Osteocyte (in vitro differentiated cells): ENCODE data around the gene MARF1. TPM values are rescaled to one million over a fixed set of nuclear protein-coding genes. Genes with fewer than 3 reads are reported as not detected.

ENCODE experiments used
- DNase-seq: peaks from one replicate; pipeline ENCODE4 v3.0.0; 2021; ENCODE audit warnings: mixed read lengths; ENCODE audit not compliant: unreplicated experiment; ENCODE audit errors: extremely low spot score
- H3K27ac Mint-ChIP-seq: one replicate; pipeline ENCODE4 v1.8.0; 2021; ENCODE audit warnings: mild to moderate bottlenecking, mixed read lengths; ENCODE audit not compliant: unreplicated experiment
- H3K27me3 Mint-ChIP-seq: one replicate; pipeline ENCODE4 v1.8.0; 2021; ENCODE audit warnings: mixed read lengths; ENCODE audit not compliant: unreplicated experiment
- H3K36me3 Mint-ChIP-seq: one replicate; pipeline ENCODE4 v1.8.0; 2021; ENCODE audit warnings: mixed read lengths; ENCODE audit not compliant: unreplicated experiment
- H3K4me1 Mint-ChIP-seq: one replicate; pipeline ENCODE4 v1.8.0; 2021; ENCODE audit warnings: mixed read lengths; ENCODE audit not compliant: unreplicated experiment
- H3K4me3 Mint-ChIP-seq: one replicate; pipeline ENCODE4 v1.8.0; 2021; ENCODE audit warnings: mild to moderate bottlenecking, moderate library complexity, mixed read lengths; ENCODE audit not compliant: unreplicated experiment
- H3K9me3 Mint-ChIP-seq: one replicate; pipeline ENCODE4 v1.8.0; 2021; ENCODE audit warnings: mixed read lengths; ENCODE audit not compliant: unreplicated experiment
- total RNA-seq: library from RNA; stranded (reverse); gene quantifications from 2 replicates; pipeline ENCODE4 v1.2.1, GENCODE V29; 2021
- TF ChIP-seq, protein P1 (sequence below): fragments of 200-600 bp; sonication (generic); IDR thresholded peaks from 2 replicates; pipeline ENCODE4 v1.5.0; 2021; ENCODE audit warnings: antibody characterized with exemption, mild to moderate bottlenecking, moderate library complexity

The MARF1 gene
- total RNA-seq, 1 donor from 2014 or later = 83.0 TPM

DNA sequence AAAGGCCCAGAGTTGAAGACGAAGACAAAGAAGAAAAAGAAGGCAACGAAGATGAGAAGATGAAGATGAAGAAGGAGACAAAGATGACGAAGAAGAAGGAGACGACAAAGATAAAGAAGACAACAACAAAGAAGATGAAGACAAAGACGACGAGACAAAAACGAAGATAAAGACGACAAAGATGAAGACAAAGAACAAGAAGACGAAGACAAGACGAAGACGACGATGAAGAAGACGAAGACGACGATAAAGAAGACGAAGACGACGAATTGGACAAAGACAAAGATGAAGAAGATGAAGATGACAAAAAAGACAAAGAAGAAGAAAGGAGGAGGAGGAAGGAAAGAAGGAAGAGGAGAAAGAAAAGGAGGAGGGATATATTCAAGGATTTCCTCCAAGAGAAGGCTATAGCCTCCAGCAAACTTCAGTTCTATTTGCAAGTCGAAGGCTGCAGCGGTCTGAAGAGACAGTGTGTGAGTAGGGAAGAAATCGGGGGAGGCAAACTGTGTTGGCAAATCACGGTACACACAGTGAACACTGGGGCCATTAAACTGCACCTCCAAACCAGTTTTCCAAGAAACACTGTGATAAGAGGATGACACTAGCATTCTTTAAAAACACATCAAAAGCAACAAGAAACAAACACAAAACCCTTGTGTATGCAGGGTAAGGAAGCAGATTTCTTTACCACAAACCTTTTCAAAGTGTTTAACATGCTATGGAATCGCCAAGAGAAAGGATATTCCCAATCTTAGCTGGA lies 40.5 kb downstream of the MARF1 start:
- no peak for DNase-seq
- H3K27ac Mint-ChIP-seq = no peak overlapping the region
- H3K9me3 Mint-ChIP-seq = no peaks in the 10 kb centered on the region
- no peaks in the 10 kb centered on the region for H3K4me1 Mint-ChIP-seq
- TF ChIP-seq, protein P1, sequence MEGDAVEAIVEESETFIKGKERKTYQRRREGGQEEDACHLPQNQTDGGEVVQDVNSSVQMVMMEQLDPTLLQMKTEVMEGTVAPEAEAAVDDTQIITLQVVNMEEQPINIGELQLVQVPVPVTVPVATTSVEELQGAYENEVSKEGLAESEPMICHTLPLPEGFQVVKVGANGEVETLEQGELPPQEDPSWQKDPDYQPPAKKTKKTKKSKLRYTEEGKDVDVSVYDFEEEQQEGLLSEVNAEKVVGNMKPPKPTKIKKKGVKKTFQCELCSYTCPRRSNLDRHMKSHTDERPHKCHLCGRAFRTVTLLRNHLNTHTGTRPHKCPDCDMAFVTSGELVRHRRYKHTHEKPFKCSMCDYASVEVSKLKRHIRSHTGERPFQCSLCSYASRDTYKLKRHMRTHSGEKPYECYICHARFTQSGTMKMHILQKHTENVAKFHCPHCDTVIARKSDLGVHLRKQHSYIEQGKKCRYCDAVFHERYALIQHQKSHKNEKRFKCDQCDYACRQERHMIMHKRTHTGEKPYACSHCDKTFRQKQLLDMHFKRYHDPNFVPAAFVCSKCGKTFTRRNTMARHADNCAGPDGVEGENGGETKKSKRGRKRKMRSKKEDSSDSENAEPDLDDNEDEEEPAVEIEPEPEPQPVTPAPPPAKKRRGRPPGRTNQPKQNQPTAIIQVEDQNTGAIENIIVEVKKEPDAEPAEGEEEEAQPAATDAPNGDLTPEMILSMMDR = no peak
- no peaks in the 10 kb centered on the region for H3K27me3 Mint-ChIP-seq
- peaks cover 74% of the 10 kb centered on the region for H3K36me3 Mint-ChIP-seq
- H3K4me3 Mint-ChIP-seq = no peak overlapping the region

- Mint-ChIP-seq H3K27me3 (no peaks in the 10 kb centered on the region), H3K9me3 (no peaks in the 10 kb centered on the region), H3K27ac (no peak overlapping the region), H3K36me3 (peaks cover 75% of the 10 kb centered on the region), H3K4me3 (no peak overlapping the region), H3K4me1 (no peaks in the 10 kb centered on the region)
- TF ChIP-seq, protein P1 = no peak
- no peak for DNase-seq
These were observed 41.6 kb downstream of the MARF1 start for GRCh38 chr16:15601212-15601879.

- Mint-ChIP-seq H3K4me3 (no peak overlapping the region), H3K4me1 (no peaks in the 10 kb centered on the region), H3K27ac (no peak overlapping the region), H3K27me3 (no peaks in the 10 kb centered on the region), H3K9me3 (no peaks in the 10 kb centered on the region), H3K36me3 (peaks cover 79% of the 10 kb centered on the region)
- TF ChIP-seq, protein P1 = no peak
- DNase-seq = no peak
These were observed 43.5 kb downstream of the MARF1 start for GRCh38 chr16:15599303-15600070.

GRCh38 chr16:15598648-15599190 lies 44.2 kb downstream of the MARF1 start:
- no peak for DNase-seq
- no peaks in the 10 kb centered on the region for H3K9me3 Mint-ChIP-seq
- H3K36me3 Mint-ChIP-seq = peaks cover 79% of the 10 kb centered on the region
- TF ChIP-seq, protein P1 = no peak
- no peak overlapping the region for H3K27ac Mint-ChIP-seq
- no peak overlapping the region for H3K4me3 Mint-ChIP-seq
- H3K4me1 Mint-ChIP-seq = no peaks in the 10 kb centered on the region
- no peaks in the 10 kb centered on the region for H3K27me3 Mint-ChIP-seq
